ENCODE measurements around the gene CDH12. TPM values are rescaled to one million over a fixed set of nuclear protein-coding genes. Genes with fewer than 3 reads are reported as not detected.
"Not testable (repeated sequence)": the region's sequence is repeated elsewhere in the genome, so short reads cannot be mapped to it uniquely, and the experiment has no call there.

CDH12 gene
- total RNA-seq, 1 donor from 2014 or later: 38.4 TPM

GRCh38 chr5:22431840-22432239 lies 421.3 kb downstream of the CDH12 start:
- no peak for DNase-seq

GRCh38 chr5:22431406-22431805 lies 421.7 kb downstream of the CDH12 start:
- no peak for DNase-seq

GRCh38 chr5:22411554-22412349 lies 441.4 kb downstream of the CDH12 start:
- DNase-seq: no peak

GRCh38 chr5:22391956-22392355 lies 461.2 kb downstream of the CDH12 start:
- DNase-seq: no peak

- DNase-seq: no peak
These were observed 462.3 kb downstream of the CDH12 start for GRCh38 chr5:22390888-22391287.

- no peak for DNase-seq
These were observed 480.1 kb downstream of the CDH12 start for GRCh38 chr5:22372826-22373660.

- DNase-seq: peak; percentile 80
These were observed 480.8 kb downstream of the CDH12 start for GRCh38 chr5:22372376-22372775.

- no peak for DNase-seq
These were observed 498.2 kb downstream of the CDH12 start for GRCh38 chr5:22354956-22355355.

GRCh38 chr5:22352493-22352892 lies 500.7 kb downstream of the CDH12 start:
- no peak for DNase-seq

GRCh38 chr5:22351178-22351577 lies 502.0 kb downstream of the CDH12 start:
- DNase-seq: no peak

GRCh38 chr5:22348027-22348426 lies 505.1 kb downstream of the CDH12 start:
- DNase-seq: no peak

GRCh38 chr5:22344000-22344399 lies 509.1 kb downstream of the CDH12 start:
- DNase-seq: no peak

- DNase-seq: no peak
These were observed 511.7 kb downstream of the CDH12 start for GRCh38 chr5:22341406-22341805.

GRCh38 chr5:22332949-22333348 lies 520.2 kb downstream of the CDH12 start:
- not testable (repeated sequence) for DNase-seq

- DNase-seq: no peak
These were observed 523.5 kb downstream of the CDH12 start for GRCh38 chr5:22329683-22330082.

GRCh38 chr5:22319798-22320197 lies 533.3 kb downstream of the CDH12 start:
- DNase-seq: no peak

GRCh38 chr5:22316294-22316693 lies 536.9 kb downstream of the CDH12 start:
- no peak for DNase-seq

GRCh38 chr5:22315052-22315451 lies 538.1 kb downstream of the CDH12 start:
- DNase-seq: not testable (repeated sequence)

- no peak for DNase-seq
These were observed 538.6 kb downstream of the CDH12 start for GRCh38 chr5:22314548-22314947.

- no peak for DNase-seq
These were observed 547.1 kb downstream of the CDH12 start for GRCh38 chr5:22306011-22306410.

GRCh38 chr5:22295832-22296231 lies 557.3 kb downstream of the CDH12 start:
- no peak for DNase-seq

- DNase-seq: no peak
These were observed 560.0 kb downstream of the CDH12 start for GRCh38 chr5:22293147-22293546.

- no peak for DNase-seq
These were observed 575.0 kb downstream of the CDH12 start for GRCh38 chr5:22278164-22278563.

GRCh38 chr5:22277006-22277405 lies 576.1 kb downstream of the CDH12 start:
- DNase-seq: no peak

Measured in occipital lobe (tissue), 2 donors.